Measurements from ENCODE around the gene LUC7L3. TPM values are rescaled to one million over a fixed set of nuclear protein-coding genes. Genes with fewer than 3 reads are reported as not detected.

The LUC7L3 gene
- total and polyA plus RNA-seq, 4 donors = 38.1 to 188 (median 89.4) TPM

- DNase-seq (no peak), ATAC-seq (ENCODE audit: insufficient read depth, low FRiP score) (no peak)
- WGBS, 2 donors = 61 to 75% methylated on average over 2 of the region's 2 CpGs
- TF ChIP-seq, protein P1, sequence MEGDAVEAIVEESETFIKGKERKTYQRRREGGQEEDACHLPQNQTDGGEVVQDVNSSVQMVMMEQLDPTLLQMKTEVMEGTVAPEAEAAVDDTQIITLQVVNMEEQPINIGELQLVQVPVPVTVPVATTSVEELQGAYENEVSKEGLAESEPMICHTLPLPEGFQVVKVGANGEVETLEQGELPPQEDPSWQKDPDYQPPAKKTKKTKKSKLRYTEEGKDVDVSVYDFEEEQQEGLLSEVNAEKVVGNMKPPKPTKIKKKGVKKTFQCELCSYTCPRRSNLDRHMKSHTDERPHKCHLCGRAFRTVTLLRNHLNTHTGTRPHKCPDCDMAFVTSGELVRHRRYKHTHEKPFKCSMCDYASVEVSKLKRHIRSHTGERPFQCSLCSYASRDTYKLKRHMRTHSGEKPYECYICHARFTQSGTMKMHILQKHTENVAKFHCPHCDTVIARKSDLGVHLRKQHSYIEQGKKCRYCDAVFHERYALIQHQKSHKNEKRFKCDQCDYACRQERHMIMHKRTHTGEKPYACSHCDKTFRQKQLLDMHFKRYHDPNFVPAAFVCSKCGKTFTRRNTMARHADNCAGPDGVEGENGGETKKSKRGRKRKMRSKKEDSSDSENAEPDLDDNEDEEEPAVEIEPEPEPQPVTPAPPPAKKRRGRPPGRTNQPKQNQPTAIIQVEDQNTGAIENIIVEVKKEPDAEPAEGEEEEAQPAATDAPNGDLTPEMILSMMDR (IDR thresholded peaks at IDR 0.05; ENCODE audit: control extremely low read depth, extremely low read depth) = no peak
- Histone ChIP-seq H3K27ac (ENCODE audit: low read depth in 1 of 2, low read length in 1 of 2) (no peak overlapping the region), H3K36me3 (ENCODE audit: control insufficient read depth in 4 of 4, insufficient read depth in 4 of 4, low read length in 4 of 4) (no peaks in the 10 kb centered on the region), H3K4me1 (ENCODE audit: control insufficient read depth in 5 of 5, insufficient read depth in 5 of 5, low read length in 5 of 5) (peaks cover 0 to 19% (median 5%) of the 10 kb centered on the region in 5 donors), H3K9me3 (ENCODE audit: control insufficient read depth in 4 of 4, insufficient read depth in 3 of 4, low read length in 3 of 4) (no peaks in the 10 kb centered on the region), H3K4me3 (no peak overlapping the region), H3K9ac (ENCODE audit: insufficient read depth in 1 of 2, low read length in 2 of 2) (peak overlapping the region in 1 of 2 donors; percentile 26), H3K27me3 (ENCODE audit: control insufficient read depth in 3 of 3, insufficient read depth in 3 of 3, low read length in 2 of 3) (no peaks in the 10 kb centered on the region)
Measured at GRCh38 chr17:50763716-50764475, 44.5 kb downstream of the LUC7L3 start.

DNA sequence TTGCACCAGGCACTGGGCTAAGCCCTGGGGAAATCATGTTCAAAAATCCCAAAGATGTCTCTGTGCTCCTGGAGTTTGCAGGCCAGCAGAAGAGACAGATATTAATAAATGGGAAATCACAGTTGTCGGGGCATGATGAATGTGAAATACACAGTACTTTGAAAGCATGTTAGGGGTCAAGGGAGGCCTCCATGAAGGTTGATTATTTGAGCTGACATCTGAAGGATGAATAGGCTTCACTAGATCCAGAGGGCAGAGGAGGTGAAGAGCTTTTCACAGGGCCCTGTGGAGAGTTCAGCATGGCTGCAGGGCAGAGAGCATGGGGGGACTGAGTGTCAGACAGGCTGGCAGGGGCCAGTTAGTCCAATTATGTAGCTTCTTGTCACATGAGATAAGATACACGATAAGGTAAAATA lies 45.3 kb downstream of the LUC7L3 start:
- Histone ChIP-seq H3K4me1 (ENCODE audit: control insufficient read depth in 5 of 5, insufficient read depth in 5 of 5, low read length in 5 of 5) (peaks cover 0 to 19% (median 5%) of the 10 kb centered on the region in 5 donors), H3K27me3 (ENCODE audit: control insufficient read depth in 3 of 3, insufficient read depth in 3 of 3, low read length in 2 of 3) (no peaks in the 10 kb centered on the region), H3K4me3 (no peak overlapping the region), H3K9ac (ENCODE audit: insufficient read depth in 1 of 2, low read length in 2 of 2) (no peak overlapping the region), H3K27ac (ENCODE audit: low read depth in 1 of 2, low read length in 1 of 2) (no peak overlapping the region), H3K36me3 (ENCODE audit: control insufficient read depth in 4 of 4, insufficient read depth in 4 of 4, low read length in 4 of 4) (no peaks in the 10 kb centered on the region), H3K9me3 (ENCODE audit: control insufficient read depth in 4 of 4, insufficient read depth in 3 of 4, low read length in 3 of 4) (no peaks in the 10 kb centered on the region)
- ATAC-seq (ENCODE audit: insufficient read depth, low FRiP score) (no peak), DNase-seq (no peak)
- TF ChIP-seq, protein P1 (IDR thresholded peaks at IDR 0.05; ENCODE audit: control extremely low read depth, extremely low read depth) = no peak
- WGBS, 2 donors = 76 to 77% methylated on average over 2 of the region's 2 CpGs

- H3K27ac ChIP-seq (ENCODE audit: low read depth in 1 of 2, low read length in 1 of 2) = no peak overlapping the region
- H3K9ac ChIP-seq (ENCODE audit: insufficient read depth in 1 of 2, low read length in 2 of 2) = no peak overlapping the region
- H3K9me3 ChIP-seq (ENCODE audit: control insufficient read depth in 4 of 4, insufficient read depth in 3 of 4, low read length in 3 of 4) = no peaks in the 10 kb centered on the region
- WGBS, 2 donors = 36 to 37% methylated on average over 9 of the region's 9 CpGs
- no peaks in the 10 kb centered on the region for H3K27me3 ChIP-seq (ENCODE audit: control insufficient read depth in 3 of 3, insufficient read depth in 3 of 3, low read length in 2 of 3)
- TF ChIP-seq, protein P1 (IDR thresholded peaks at IDR 0.05; ENCODE audit: control extremely low read depth, extremely low read depth) = no peak
- ATAC-seq (ENCODE audit: insufficient read depth, low FRiP score) (peak; percentile 21), DNase-seq (peak in 1 of 3 donors; percentile 46)
- H3K4me1 ChIP-seq (ENCODE audit: control insufficient read depth in 5 of 5, insufficient read depth in 5 of 5, low read length in 5 of 5) = peaks cover 0 to 19% (median 5%) of the 10 kb centered on the region in 5 donors
- H3K36me3 ChIP-seq (ENCODE audit: control insufficient read depth in 4 of 4, insufficient read depth in 4 of 4, low read length in 4 of 4) = no peaks in the 10 kb centered on the region
- no peak overlapping the region for H3K4me3 ChIP-seq
Measured at GRCh38 chr17:50765454-50766221, 46.2 kb downstream of the LUC7L3 start.

Measured in lung (tissue), 12 donors.